SH-SY5Y (cell line): ENCODE results near the gene KIF26B.
A peak's percentile ranks its signal among the peaks of the same experiment; 100 is the strongest.

ENCODE experiments used
- GATA2 ChIP-seq: IDR thresholded peaks from 2 replicates; pipeline ENCODE4 v1.6.1; 2011; ENCODE audit warnings: mild to moderate bottlenecking, low read depth, low read length
- GATA3 ChIP-seq: IDR thresholded peaks from 2 replicates; pipeline ENCODE4 v1.6.1; 2011; ENCODE audit warnings: low read depth, mild to moderate bottlenecking, low read length, moderate library complexity

KIF26B gene

GRCh38 chr1:245301921-245302320 is 147.1 kb downstream of the KIF26B start:
- TF ChIP-seq GATA2 = no peak
- no peak for TF ChIP-seq GATA3

GRCh38 chr1:245304698-245305097 is 149.9 kb downstream of the KIF26B start:
- no peak for TF ChIP-seq GATA3
- no peak for TF ChIP-seq GATA2

- TF ChIP-seq GATA3 = no peak
- no peak for TF ChIP-seq GATA2
These were observed 151.2 kb downstream of the KIF26B start for GRCh38 chr1:245306020-245306419.

- TF ChIP-seq GATA3 (peak; percentile 83), GATA2 (peak; percentile 58; the same call in 1 of the 2 replicates)
These were observed 152.0 kb downstream of the KIF26B start for GRCh38 chr1:245306628-245307410.

- TF ChIP-seq GATA3 (no peak), GATA2 (no peak)
These were observed 156.1 kb downstream of the KIF26B start for GRCh38 chr1:245310571-245311531.

GRCh38 chr1:245311887-245312536 is 157.2 kb downstream of the KIF26B start:
- peak; percentile 87 for TF ChIP-seq GATA2
- TF ChIP-seq GATA3 = peak; percentile 52

- TF ChIP-seq GATA2 (no peak), GATA3 (no peak)
These were observed 158.8 kb downstream of the KIF26B start for GRCh38 chr1:245313576-245313975.

GRCh38 chr1:245316784-245317183 is 162.0 kb downstream of the KIF26B start:
- TF ChIP-seq GATA2 (no peak), GATA3 (no peak)

GRCh38 chr1:245317217-245317616 is 162.4 kb downstream of the KIF26B start:
- no peak for TF ChIP-seq GATA3
- no peak for TF ChIP-seq GATA2

GRCh38 chr1:245319094-245319493 is 164.3 kb downstream of the KIF26B start:
- TF ChIP-seq GATA2 = no peak
- no peak for TF ChIP-seq GATA3

- TF ChIP-seq GATA3 (no peak), GATA2 (no peak)
These were observed 167.9 kb downstream of the KIF26B start for GRCh38 chr1:245322673-245323072.

- TF ChIP-seq GATA2 = no peak
- no peak for TF ChIP-seq GATA3
These were observed 171.4 kb downstream of the KIF26B start for GRCh38 chr1:245325922-245326795.

- no peak for TF ChIP-seq GATA2
- TF ChIP-seq GATA3 = no peak
These were observed 172.6 kb downstream of the KIF26B start for GRCh38 chr1:245327360-245327759.

GRCh38 chr1:245327842-245328241 is 173.1 kb downstream of the KIF26B start:
- TF ChIP-seq GATA3 (no peak), GATA2 (no peak)
